Retina (tissue), 1 donor: ENCODE data around the gene NCKAP5.

Experiments used
- DNase-seq: peaks from one replicate; pipeline ENCODE4 v3.0.0-alpha.2; 2016

The NCKAP5 gene

GRCh38 chr2:132678483-132678882, 889.8 kb downstream of the NCKAP5 start:
- DNase-seq = no peak

GRCh38 chr2:132677661-132678060, 890.6 kb downstream of the NCKAP5 start:
- DNase-seq = no peak

- DNase-seq = no peak
These were observed 891.3 kb downstream of the NCKAP5 start for GRCh38 chr2:132676999-132677398.

GRCh38 chr2:132671151-132671835, 897.0 kb downstream of the NCKAP5 start:
- peak; percentile 67 for DNase-seq

GRCh38 chr2:132670496-132671150, 897.6 kb downstream of the NCKAP5 start:
- peak; percentile 67 for DNase-seq

- DNase-seq = peak; percentile 81
These were observed 898.3 kb downstream of the NCKAP5 start, which contains the start of gene LYPD1 for GRCh38 chr2:132669908-132670495. LYPD1 (minus strand) TSS chr2:132670205; CDS start chr2:132669932, 273 bp downstream.

- DNase-seq = peak; percentile 77
These were observed 899.0 kb downstream of the NCKAP5 start for GRCh38 chr2:132668987-132669907.

- peak; percentile 79 for DNase-seq
These were observed 900.0 kb downstream of the NCKAP5 start for GRCh38 chr2:132668189-132668823.

- no peak for DNase-seq
These were observed 900.6 kb downstream of the NCKAP5 start for GRCh38 chr2:132667706-132668105.

- DNase-seq = no peak
These were observed 902.7 kb downstream of the NCKAP5 start for GRCh38 chr2:132665401-132666140.

- DNase-seq = no peak
These were observed 904.2 kb downstream of the NCKAP5 start for GRCh38 chr2:132664096-132664495.

- DNase-seq = no peak
These were observed 905.5 kb downstream of the NCKAP5 start for GRCh38 chr2:132662732-132663131.

- DNase-seq = no peak
These were observed 908.9 kb downstream of the NCKAP5 start for GRCh38 chr2:132659331-132659730.

- no peak for DNase-seq
These were observed 911.8 kb downstream of the NCKAP5 start for GRCh38 chr2:132656266-132656975.

- no peak for DNase-seq
These were observed 913.3 kb downstream of the NCKAP5 start for GRCh38 chr2:132654968-132655367.

- DNase-seq = no peak
These were observed 913.9 kb downstream of the NCKAP5 start for GRCh38 chr2:132654335-132654734.

GRCh38 chr2:132652474-132652873, 915.8 kb downstream of the NCKAP5 start:
- peak; percentile 10 for DNase-seq

GRCh38 chr2:132651115-132652045, 916.9 kb downstream of the NCKAP5 start:
- DNase-seq = peak; percentile 39

GRCh38 chr2:132646540-132647108, 921.6 kb downstream of the NCKAP5 start:
- DNase-seq = no peak
